SK-N-MC (cell line): ENCODE data around the gene CCDC38.

Experiments
- DNase-seq: peaks from one replicate; pipeline ENCODE4 v3.0.0-alpha.2; 2011; ENCODE audit warnings: low read depth, low spot score
- H3K27ac ChIP-seq: fragments of 200-600 bp; sonication (generic); 2 replicates; pipeline ENCODE4 v1.5.1; 2016; ENCODE audit warnings: mixed run types
- H3K36me3 ChIP-seq: fragments of 200-600 bp; sonication (generic); 2 replicates; pipeline ENCODE4 v1.6.1; 2017; ENCODE audit warnings: antibody characterized with exemption, low read length, mixed read lengths; ENCODE audit not compliant: insufficient read depth
- H3K4me3 ChIP-seq: fragments of 200-600 bp; sonication (generic); 2 replicates; pipeline ENCODE4 v1.5.1; 2016
- H3K9ac ChIP-seq: fragments of 200-600 bp; sonication (generic); 2 replicates; pipeline ENCODE4 v1.8.0; 2017; ENCODE audit warnings: mixed run types, mixed read lengths; ENCODE audit not compliant: insufficient read length
- H3K9me3 ChIP-seq: fragments of 200-600 bp; sonication (generic); 2 replicates; pipeline ENCODE4 v1.6.1; 2017; ENCODE audit warnings: low read depth, mild to moderate bottlenecking, antibody characterized with exemption, low read length, moderate library complexity, mixed read lengths
- EZH2 ChIP-seq: fragments of 200-600 bp; sonication (generic); IDR thresholded peaks from one replicate; pipeline ENCODE4 v1.6.1; 2017; ENCODE audit warnings: antibody characterized with exemption
- FOXP2 ChIP-seq: optimal IDR thresholded peaks from 2 replicates; pipeline ENCODE3; 2011; ENCODE audit warnings: mild to moderate bottlenecking, moderate library complexity; ENCODE audit not compliant: insufficient read depth; ENCODE audit errors: extremely low read length, control extremely low read depth
- POLR2AphosphoS5 ChIP-seq: IDR thresholded peaks from 2 replicates; pipeline ENCODE4 v1.6.1; 2012; ENCODE audit warnings: mild to moderate bottlenecking, low read depth, low read length, borderline replicate concordance

The CCDC38 gene

DNA sequence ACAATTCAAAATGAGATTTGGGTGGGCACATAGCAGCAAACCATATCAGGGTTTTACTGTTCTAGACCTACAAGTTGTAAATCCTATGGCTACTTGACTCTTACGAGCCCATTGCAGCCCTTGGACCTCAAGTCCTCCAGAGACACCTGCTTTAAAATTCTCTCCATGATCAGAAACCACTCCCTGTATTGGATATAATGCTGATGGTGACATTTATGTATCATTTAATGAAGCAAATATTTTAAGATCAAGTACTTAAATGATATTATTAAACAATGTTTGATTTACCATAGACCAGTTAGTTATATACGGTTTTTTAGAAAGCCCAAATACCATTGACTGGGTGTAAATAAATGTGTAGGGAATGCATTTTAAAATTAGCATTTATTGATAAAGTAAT is 24.9 kb upstream of the CCDC38 start:
- H3K9ac ChIP-seq: no peak overlapping the region
- no peak overlapping the region for H3K27ac ChIP-seq

GRCh38 chr12:95966287-95966870 is 24.0 kb upstream of the CCDC38 start:
- Histone ChIP-seq H3K9ac (no peak overlapping the region), H3K27ac (no peak overlapping the region), H3K9me3 (no peaks in the 10 kb centered on the region), H3K36me3 (no peaks in the 10 kb centered on the region), H3K4me3 (no peak overlapping the region)
- no peak for DNase-seq
- TF ChIP-seq FOXP2 (no peak), POLR2AphosphoS5 (no peak), EZH2 (no peak)

More for the DNA sequence above, 24.9 kb upstream of the CCDC38 start:
- Histone ChIP-seq H3K9me3 (no peaks in the 10 kb centered on the region), H3K4me3 (no peak overlapping the region), H3K36me3 (no peaks in the 10 kb centered on the region)
- no peak for TF ChIP-seq POLR2AphosphoS5
- TF ChIP-seq FOXP2: no peak
- TF ChIP-seq EZH2: no peak
- no peak for DNase-seq

DNA sequence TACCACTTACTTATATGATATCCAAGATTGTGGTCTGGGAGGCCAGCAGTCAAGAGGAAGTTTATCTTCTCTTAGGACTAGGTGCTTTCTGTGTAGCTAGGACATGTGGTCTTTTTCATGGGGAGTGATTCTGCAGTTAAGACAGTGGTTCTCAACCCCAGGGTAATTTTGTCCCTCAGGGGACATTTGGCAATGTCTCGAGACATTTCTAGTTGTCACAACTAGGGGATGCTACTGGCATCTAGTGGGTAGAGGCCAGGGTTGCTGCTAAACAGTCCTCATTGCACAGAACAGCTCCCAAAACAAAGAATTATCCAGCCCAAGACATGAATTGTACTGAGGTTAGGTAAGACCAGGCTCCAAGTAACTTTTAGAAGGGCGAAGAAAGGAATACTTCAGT is 20.7 kb upstream of the CCDC38 start:
- Histone ChIP-seq H3K9ac (no peak overlapping the region), H3K4me3 (no peak overlapping the region), H3K36me3 (no peaks in the 10 kb centered on the region), H3K9me3 (no peaks in the 10 kb centered on the region), H3K27ac (no peak overlapping the region)
- TF ChIP-seq POLR2AphosphoS5 (no peak), FOXP2 (no peak), EZH2 (no peak)
- DNase-seq: no peak

DNA sequence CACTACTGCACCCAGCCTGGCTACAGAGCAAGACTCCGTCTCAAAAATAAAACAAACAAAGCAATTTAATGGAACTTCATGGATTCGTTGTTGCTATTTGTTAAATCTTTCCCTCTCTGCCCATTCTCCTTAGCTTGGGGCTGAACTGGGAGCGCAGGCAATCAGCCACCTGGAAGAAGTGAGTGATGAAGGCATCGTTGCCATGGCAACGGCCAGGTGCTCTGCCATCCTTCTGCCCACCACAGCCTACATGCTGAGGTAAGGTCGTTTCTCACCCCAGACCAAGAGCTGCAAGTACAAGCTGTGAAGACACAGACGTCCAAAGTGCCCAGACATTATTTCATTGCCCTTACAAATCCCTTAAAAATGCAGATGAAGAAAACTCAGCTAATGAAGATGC is 19.8 kb upstream of the CCDC38 start:
- no peaks in the 10 kb centered on the region for H3K9me3 ChIP-seq
- TF ChIP-seq FOXP2 (no peak), POLR2AphosphoS5 (no peak), EZH2 (no peak)
- DNase-seq: no peak

DNA sequence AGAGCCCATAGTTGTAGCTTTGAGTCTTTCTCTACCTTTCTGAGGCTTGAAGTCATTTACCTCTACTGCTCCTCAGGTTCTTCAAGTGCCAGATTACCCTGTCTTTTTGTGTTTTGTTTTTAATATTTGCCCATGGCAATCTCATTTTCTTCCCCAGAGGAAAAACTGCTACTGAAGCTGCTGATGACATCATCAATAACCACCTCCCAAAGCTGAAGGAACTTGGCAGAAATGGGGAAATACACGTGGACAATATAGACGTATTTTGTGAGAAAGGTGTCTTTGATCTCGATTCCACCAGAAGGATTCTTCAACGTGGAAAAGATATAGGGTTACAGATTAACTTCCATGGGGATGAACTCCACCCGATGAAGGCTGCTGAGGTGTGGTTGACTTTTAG is 17.8 kb upstream of the CCDC38 start:
- no peaks in the 10 kb centered on the region for H3K36me3 ChIP-seq
- no peak for DNase-seq
- no peak overlapping the region for H3K4me3 ChIP-seq
- no peaks in the 10 kb centered on the region for H3K9me3 ChIP-seq
- no peak overlapping the region for H3K27ac ChIP-seq
- no peak overlapping the region for H3K9ac ChIP-seq
- TF ChIP-seq POLR2AphosphoS5: no peak
- TF ChIP-seq EZH2: no peak
- no peak for TF ChIP-seq FOXP2

More for the DNA sequence above, 19.8 kb upstream of the CCDC38 start:
- no peak overlapping the region for H3K9ac ChIP-seq
- H3K36me3 ChIP-seq: no peaks in the 10 kb centered on the region
- H3K4me3 ChIP-seq: no peak overlapping the region
- H3K27ac ChIP-seq: no peak overlapping the region

DNA sequence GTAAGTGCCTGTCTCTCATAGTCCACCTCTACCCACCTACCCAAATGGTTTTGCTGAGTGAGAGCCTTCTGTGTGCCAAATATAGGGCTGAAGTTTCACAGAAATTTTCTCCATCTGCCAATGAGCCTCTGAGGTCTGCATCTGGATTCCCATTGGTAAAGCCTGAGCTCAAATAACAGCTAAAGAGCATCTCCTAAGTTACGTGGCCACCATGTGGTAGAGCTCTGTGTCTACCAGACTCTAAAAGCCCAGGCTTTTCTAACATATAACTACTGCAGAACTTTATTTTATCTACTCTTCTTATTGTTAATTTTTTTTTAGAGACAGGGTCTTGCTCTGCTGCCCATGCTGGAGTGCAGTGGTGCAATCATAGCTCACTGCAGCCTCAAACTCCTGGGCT is 16.7 kb upstream of the CCDC38 start:
- Histone ChIP-seq H3K27ac (no peak overlapping the region), H3K36me3 (no peaks in the 10 kb centered on the region), H3K9me3 (no peaks in the 10 kb centered on the region), H3K9ac (no peak overlapping the region), H3K4me3 (no peak overlapping the region)
- no peak for DNase-seq
- no peak for TF ChIP-seq FOXP2
- no peak for TF ChIP-seq POLR2AphosphoS5
- no peak for TF ChIP-seq EZH2

DNA sequence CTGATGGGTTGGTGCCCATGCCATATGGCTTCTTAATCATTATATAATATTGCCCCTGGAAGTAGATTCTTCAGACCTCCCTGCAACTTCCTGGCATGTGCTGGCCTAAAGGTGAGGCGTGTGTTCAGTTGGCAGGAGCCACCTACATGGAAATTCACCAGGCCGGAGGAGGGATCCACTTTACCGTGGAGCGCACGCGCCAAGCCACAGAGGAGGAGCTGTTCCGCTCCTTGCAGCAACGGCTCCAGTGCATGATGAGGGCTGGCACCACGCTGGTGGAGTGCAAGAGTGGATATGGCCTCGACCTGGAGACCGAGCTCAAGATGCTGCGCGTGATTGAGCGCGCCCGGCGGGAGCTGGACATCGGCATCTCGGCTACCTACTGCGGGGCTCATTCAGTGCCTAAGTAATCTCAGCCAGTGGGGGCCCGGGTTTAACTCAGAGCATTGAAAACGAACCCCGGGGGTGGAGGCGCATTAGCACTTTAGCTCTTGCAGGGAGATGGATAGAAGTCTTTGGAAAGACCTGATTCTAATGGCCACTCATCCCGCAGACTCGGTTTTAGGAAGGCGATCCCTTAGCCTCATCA is 14.2 kb upstream of the CCDC38 start:
- no peak overlapping the region for H3K27ac ChIP-seq
- no peak overlapping the region for H3K9ac ChIP-seq
- no peak overlapping the region for H3K4me3 ChIP-seq
- H3K36me3 ChIP-seq: no peaks in the 10 kb centered on the region
- no peaks in the 10 kb centered on the region for H3K9me3 ChIP-seq
- TF ChIP-seq EZH2 (no peak), FOXP2 (no peak), POLR2AphosphoS5 (no peak)
- DNase-seq: no peak

GRCh38 chr12:95955549-95956159 is 13.2 kb upstream of the CCDC38 start:
- no peak for DNase-seq
- no peak for TF ChIP-seq EZH2
- no peak for TF ChIP-seq FOXP2
- TF ChIP-seq POLR2AphosphoS5: no peak
- Histone ChIP-seq H3K4me3 (no peak overlapping the region), H3K36me3 (no peaks in the 10 kb centered on the region), H3K27ac (no peak overlapping the region), H3K9ac (no peak overlapping the region), H3K9me3 (no peaks in the 10 kb centered on the region)

- no peak overlapping the region for H3K9ac ChIP-seq
- no peak for DNase-seq
- TF ChIP-seq POLR2AphosphoS5: no peak
- H3K4me3 ChIP-seq: no peak overlapping the region
- no peak overlapping the region for H3K27ac ChIP-seq
- H3K36me3 ChIP-seq: no peaks in the 10 kb centered on the region
- no peaks in the 10 kb centered on the region for H3K9me3 ChIP-seq
These were observed 10.6 kb upstream of the CCDC38 start for GRCh38 chr12:95953000-95953399.
